Stimulated activated CD4-positive, alpha-beta T cell treated with anti-CD3 and anti-CD28 coated beads, Interleukin-12 subunit alpha, Interleukin-12 subunit beta, amount 100 ng/mL, for 4 hours (primary cell): ENCODE measurements around the gene FAAH2.
"Not testable (repeated sequence)": the region's sequence is repeated elsewhere in the genome, so short reads cannot be mapped to it uniquely, and the experiment has no call there.

ENCODE experiments used
- DNase-seq: peaks from one replicate; pipeline ENCODE4 v3.0.0-alpha.2; 2020

FAAH2 gene

DNA sequence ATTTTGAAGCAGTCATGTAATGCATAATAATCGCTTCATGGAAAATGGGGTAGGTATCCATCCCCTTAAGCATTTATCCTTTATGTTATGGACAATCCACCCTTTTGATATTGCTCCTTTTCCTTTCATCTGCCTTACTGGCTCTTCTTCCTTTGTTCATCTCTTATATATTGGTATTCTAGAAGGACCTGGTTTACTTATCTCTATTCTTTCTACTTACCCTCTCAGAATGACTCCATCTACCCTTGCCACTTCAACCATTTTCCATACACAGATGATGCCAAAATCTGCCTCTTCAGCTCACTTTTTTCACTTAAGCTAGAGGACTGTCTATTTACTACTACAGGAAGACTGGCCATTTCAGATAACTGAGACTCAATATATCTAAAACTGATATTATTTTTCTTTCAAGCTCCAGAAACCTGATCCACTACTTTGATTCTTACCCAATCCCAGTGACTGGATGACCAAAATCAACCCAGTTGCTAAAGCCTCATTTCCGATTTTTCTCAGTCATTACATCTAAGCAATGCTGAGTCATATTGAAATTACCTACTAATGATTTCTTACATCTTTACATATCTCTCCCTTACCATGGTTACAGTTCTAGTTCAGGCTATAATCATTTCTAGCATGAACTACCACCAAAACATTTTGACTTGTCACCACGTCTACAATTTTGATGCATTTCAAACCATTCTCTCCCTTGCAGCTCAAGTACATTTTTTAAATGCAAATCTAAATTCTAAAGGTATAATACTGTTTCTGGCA is 93.7 kb downstream of the FAAH2 start:
- no peak for DNase-seq

DNA sequence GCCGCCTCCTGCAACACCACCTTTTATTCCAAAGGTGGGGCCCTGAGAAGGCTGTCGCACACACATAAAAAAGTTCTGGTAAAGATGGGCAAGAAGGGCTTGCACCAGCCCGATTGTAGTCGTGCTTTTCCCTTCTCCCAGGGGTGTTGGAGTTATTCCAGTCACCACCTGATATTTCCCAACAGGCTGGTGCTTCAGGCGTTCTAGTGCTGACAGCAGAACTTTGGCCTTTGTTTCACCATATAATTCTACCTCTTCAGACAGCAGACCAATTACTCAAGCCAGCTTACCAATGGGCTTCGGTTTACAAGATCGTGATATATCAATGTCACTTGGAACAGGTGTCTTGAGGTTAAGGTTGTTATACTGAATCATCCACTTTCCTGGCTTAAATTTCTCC is 107.7 kb downstream of the FAAH2 start:
- DNase-seq, result not testable (repeated sequence)

DNA sequence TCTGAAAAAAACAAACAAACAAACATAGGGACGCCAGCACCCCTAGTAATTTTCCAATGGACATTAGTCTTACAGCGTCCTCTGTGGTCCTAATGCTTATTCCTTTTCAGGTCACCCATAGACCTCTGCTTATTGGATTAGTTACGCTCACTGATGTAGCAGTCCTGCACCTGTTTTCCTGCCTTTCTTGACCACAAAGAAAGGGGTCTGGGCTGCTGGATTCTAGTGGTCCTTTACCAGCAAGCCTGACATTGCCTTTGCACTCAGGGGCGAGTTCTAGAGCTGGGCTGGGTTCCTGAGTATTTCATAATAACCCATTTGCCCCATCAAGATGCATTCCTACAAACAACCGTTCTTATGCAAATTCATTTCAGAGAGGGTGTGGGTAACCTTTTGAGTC is 116.7 kb downstream of the FAAH2 start:
- not testable (repeated sequence) for DNase-seq

DNA sequence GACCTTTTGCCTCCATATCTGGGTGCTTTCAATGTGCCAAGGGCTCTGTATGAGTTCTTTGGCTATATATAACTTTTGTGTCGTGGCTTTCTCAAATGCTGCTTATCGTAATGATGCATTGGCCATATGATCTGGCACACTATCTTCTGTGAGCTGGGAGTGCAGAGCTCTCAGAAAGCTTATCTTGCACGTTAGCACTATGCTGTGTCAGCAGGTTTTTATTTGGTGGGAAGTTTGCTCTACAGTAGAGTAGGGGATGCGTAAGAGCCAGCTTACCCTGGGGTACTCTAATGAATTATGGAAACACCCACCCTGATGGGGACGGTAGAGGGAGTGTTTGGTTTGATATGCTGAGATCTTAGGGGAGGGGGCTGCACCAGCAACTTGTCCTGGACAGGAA is 119.6 kb downstream of the FAAH2 start:
- no peak for DNase-seq

DNA sequence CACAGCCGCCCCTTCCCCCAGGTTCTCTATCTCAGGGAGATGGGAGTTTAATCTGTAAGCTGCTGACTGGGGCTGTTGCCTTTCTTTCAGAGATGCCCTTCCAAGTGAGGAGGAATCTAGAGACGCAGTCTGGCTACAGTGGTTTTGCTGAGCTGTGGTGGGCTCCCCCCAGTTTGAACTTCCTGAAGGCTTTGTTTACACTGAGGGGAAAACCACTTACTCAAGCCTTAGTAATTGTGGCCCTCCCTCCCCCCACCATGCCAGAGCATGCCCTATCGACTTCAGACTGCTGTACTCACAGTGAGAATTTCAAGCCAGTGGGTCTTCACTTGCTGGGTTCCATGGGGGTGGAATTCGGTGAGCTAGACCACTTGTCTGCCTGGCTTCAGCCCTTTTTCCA is 131.3 kb downstream of the FAAH2 start:
- DNase-seq, result no peak

DNA sequence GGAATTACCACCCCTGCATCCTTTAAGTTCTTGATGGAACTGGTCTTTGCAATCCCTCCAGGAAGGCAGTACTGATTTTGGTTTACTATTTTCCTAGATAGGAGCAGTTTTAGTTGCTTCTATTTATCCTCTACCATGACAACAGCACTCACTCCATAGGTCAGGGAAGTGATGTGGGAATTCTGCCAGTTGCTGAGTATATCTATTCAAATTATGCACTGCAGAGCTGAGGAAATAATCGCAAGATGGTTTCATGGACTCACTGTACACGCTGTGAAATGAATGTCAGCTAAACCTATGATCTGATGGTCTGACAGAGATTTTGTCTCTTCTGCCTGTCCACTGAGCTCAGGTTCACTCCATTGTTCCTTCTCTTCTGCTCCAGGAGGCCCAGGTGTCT is 135.8 kb downstream of the FAAH2 start:
- DNase-seq, result no peak

DNA sequence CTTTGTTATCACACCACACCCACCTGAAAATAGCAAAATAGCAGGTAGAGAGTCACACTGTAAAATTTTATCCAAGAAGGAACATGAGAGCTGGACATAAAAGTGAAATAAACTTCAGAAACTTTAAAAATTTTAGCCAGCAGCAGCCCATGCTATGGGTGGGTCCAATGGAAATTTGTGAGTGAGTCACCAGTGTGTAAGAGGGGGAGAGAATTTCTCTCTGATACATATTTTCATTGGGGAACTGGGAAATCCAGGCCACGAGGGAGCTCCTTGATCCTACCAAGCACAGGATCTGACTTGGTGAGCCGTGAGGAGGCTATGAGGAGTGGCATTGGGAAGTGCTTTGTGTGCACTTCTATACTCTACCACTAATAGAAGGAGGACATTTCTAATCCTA is 136.3 kb downstream of the FAAH2 start:
- no peak for DNase-seq

DNA sequence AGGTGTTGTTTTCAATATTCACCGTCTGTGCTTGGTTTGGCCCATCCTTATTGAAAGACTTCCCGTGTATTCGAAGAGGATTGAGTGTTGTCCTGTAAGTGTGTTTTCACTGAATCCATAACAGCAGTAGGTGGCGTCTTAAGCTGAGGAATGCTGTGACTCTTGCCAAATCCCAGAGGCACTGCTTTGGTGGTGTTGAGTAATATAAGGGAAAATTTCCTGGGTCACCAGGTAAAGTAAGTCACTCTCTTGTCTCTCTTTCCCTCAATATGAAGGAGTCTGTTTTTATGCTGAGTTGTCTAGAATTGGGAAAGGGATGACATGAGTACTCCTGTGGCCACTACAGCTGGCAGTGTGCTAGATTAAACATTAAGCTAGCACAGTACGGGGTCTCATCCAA is 158.6 kb downstream of the FAAH2 start:
- DNase-seq, result no peak

DNA sequence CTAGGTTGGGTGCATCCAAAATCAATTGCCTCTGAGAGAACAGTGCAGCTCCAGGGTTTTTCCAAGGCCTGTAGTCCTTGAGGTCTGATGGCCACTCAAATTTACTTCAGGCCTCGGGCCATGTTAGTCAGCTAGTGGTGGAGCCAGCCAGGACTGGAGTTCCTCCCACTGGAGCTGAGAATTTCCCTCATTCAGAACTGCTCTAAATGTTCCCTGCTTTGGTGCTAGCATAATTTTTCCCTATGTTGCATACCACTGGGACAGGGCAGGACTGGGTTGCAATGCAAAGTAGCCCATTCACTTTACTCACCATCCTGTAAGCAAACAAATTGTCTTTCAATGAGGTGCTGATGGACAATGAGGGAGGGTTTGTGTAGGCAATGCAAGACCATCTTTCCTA is 159.3 kb downstream of the FAAH2 start:
- DNase-seq, result no peak

DNA sequence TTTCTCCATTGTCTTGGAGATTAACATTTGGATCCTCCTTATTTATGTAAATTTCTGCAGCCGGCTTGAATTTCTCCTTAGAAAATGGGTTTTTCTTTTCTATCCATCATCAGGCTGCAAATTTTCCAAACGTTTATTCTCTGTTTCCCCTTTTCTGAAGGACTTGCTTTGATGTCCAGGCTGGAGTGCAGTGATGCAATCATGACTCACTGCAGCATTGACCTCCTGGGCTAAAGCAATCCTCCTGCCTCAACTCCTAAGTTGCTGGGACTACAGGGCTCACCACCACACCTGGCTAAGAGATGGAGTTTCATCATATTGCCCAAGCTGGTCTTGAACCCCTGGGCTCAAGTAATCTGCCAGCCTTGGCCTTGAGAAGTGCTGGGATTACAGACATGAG is 161.3 kb downstream of the FAAH2 start:
- DNase-seq, result no peak

DNA sequence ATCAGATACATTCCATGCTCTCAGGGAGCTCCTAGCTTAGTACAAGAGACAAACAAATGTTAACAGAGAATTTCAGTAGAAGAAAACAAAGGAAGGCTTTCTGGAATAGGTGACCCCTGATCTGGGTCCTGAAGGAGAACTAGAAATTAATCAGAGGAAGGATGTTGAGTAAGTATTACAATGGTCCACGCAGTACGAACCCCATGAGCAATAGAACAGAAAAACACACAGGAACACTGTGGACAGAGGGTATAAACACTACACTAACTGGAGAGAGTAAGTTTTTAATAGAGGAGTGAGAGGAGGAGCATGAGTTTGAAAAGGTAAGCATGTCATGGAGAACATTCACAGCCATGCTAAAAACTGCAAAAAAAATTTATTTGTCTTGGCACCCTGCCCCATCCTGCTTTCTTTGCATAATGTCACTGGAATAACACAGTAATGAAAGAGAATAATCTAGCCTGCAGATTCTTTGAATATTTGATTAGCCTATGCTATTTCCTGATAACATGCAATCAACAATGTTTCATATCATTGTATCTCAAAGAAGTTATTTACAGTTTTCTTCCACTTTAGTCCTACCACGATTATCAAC is 165.0 kb downstream of the FAAH2 start:
- no peak for DNase-seq

DNA sequence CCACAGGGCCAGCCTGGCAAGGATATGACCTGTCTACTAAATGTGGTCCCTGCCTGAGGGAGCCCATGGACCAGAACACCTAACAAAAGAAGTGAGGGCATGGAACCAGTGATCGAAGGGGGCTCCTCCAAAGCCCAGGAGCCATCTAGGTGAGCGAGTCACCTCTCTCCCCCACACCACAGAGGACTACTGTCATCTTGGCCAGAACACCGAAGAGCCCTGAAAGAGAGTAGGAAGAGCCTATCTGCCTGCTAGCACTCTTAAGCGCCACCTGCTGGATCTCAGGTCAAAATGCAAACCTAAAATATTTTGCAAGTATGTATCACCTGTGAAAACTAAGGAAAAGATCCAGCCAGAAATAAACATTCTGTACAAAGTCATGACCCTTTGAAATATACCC is 167.4 kb downstream of the FAAH2 start:
- DNase-seq, result no peak

DNA sequence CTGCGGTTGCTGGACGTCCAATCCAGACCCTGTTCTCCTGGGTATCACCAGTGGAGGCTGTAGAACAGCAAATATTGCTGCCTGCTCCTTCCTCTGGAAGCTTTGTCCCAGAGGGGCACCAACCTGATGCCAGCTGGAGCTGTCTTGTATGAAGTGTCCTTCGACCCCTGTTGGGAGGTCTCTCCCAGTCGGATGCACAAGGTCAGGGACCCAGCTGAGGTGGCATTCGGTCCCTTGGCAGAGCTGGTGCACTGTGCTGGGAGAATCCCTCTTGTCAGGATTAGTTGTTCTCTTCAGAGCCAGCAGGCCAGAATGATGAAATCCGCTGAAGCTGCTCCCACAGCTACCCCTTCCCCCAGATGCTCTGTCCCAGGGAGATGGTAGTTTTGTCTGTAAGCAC is 195.0 kb downstream of the FAAH2 start:
- no peak for DNase-seq

DNA sequence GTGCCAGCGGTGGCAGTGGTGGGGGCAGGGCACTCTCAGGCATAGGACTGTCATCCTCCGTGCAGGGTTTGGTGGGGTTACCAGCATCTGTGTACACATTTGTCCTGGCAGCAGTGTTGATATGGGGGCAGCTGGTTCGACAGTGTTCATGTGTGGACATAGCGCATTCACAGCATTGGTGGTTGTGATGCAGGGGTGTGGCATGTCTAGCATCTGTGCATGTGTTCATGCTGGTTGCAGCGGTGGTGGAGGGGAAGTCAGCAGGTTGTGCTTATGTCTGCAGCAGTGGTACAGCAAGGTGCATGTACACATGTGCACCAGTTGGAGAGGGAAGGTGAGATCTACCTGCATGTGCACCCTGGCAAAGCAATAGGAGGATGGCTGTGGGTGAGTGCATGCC is 230.0 kb downstream of the FAAH2 start:
- DNase-seq, result no peak

DNA sequence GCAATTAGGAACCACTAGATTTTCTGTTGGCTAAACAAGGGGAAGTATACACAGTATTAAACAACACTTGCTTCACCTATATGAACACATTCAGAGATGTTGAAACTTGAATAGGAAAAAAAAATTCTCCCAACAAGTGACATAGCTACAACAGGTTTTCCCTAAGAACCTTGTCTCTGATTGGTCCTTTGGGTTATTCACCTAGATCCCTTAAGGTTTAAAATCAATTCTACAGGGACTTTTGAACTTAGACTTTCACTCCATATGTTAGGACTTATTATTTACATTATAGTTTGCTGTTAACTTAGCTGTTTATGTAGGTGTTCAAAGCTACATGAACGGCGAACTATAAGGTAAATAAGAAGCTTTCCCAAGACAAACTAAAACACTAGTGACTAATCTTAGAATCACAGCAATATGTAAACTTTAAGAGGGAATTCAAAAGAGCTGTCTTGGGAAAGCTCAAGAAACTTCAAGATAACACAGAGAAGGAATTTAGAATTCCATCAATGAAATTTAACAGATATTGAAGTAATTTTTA is 233.1 kb downstream of the FAAH2 start:
- no peak for DNase-seq

DNA sequence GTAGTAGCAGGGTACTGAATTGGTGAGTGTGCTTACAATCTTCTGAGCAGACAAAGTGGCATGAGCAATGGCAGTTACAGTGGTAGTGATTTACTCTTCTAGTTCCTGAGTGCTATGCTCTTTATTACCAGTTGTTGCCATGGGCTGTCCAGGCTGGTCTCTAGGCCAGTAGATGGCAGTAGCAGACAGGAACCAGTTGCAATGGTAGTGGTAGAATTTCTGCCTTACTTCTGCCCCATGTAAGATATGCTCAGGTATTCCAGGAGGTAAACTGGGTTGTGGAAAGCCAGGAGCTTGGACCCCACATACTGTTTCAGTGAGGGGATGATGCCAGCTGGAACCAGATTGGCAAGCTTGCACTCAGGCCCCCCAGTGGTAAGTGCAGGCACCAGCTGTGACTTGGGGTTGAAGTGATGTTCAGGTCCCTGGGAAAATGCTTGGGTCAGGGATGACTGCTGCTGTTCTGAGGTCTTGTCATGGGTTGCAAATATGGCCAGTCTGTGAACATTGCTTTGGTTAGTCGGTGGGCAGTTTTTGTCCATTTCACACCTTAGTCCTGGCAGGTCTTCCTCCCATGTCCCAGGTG is 242.3 kb downstream of the FAAH2 start:
- no peak for DNase-seq
